K562 (cell line): ENCODE results near the gene CCDC184.

Experiments
- ETV6 ChIP-seq, 3 experiments: fragments of 150-350 bp in 1 of 3; sonication (generic) in 1 of 3; formaldehyde crosslinking in 1 of 3; IDR thresholded peaks; 2 replicates each; pipeline versions ENCODE4 v1.6.1 to v1.8.0; 2014 to 2022; ENCODE audit warnings: borderline replicate concordance in 2 of 3, low read depth in 2 of 3, antibody characterized with exemption in 1 of 3, low read length in 1 of 3, mild to moderate bottlenecking in 1 of 3, missing genetic modification reagents in 1 of 3
- FOXA1 ChIP-seq: fragments of 450-650 bp; IDR thresholded peaks from 2 replicates; pipeline ENCODE4 v1.6.1; 2016; ENCODE audit warnings: mild to moderate bottlenecking, borderline replicate concordance
- FOXK1 ChIP-seq: sonication (generic); formaldehyde crosslinking; IDR thresholded peaks from 2 replicates; pipeline ENCODE4 v1.8.0; 2022; ENCODE audit warnings: missing genetic modification reagents, mild to moderate bottlenecking, borderline replicate concordance
- MTA3 ChIP-seq: fragments of 450-650 bp; formaldehyde crosslinking; IDR thresholded peaks from 2 replicates; pipeline ENCODE4 v1.6.1; 2017; ENCODE audit warnings: mild to moderate bottlenecking, borderline replicate concordance
- POLR2A ChIP-seq: fragments of 450-650 bp; conservative IDR thresholded peaks from 2 replicates; pipeline ENCODE4 v1.6.1; 2016
- RNF219 ChIP-seq: fragments of 250-450 bp; sonication (Bioruptor Pico); IDR thresholded peaks from 2 replicates; pipeline ENCODE4 v1.5.0; 2022; ENCODE audit warnings: mild to moderate bottlenecking
- SIN3A ChIP-seq, 2 experiments: fragments of 150-350 bp in 1 of 2; IDR thresholded peaks; 2 replicates each; pipeline ENCODE4 v1.6.1; 2011 to 2016; ENCODE audit warnings: borderline replicate concordance in 2 of 2, low read depth in 2 of 2, low read length in 2 of 2, mild to moderate bottlenecking in 2 of 2, moderate library complexity in 2 of 2; ENCODE audit not compliant: control insufficient read depth in 1 of 2
- SRF ChIP-seq, 2 experiments: fragments of 250-450, 450-650 bp in 1 of 2; sonication (Bioruptor Pico) in 1 of 2; sonication (generic) in 1 of 2; formaldehyde crosslinking; IDR thresholded peaks; 2 replicates each; pipeline versions ENCODE4 v1.5.0 to v1.5.1; 2020 to 2022; ENCODE audit warnings: mild to moderate bottlenecking in 1 of 2, missing genetic modification reagents in 1 of 2
- ZNF121 ChIP-seq: sonication (generic); formaldehyde crosslinking; conservative IDR thresholded peaks from 2 replicates; pipeline ENCODE4 v1.8.0; 2022; ENCODE audit warnings: missing genetic modification reagents
- ZNF445 ChIP-seq: fragments of 250-450 bp; sonication (Bioruptor Pico); IDR thresholded peaks from 2 replicates; pipeline ENCODE4 v1.4.0; 2020; ENCODE audit warnings: low read depth, mild to moderate bottlenecking, moderate library complexity
- ZNF707 ChIP-seq: fragments of 250-450 bp; sonication (Bioruptor Pico); conservative IDR thresholded peaks from 2 replicates; pipeline ENCODE4 v1.8.0; 2022; ENCODE audit warnings: inconsistent platforms, mild to moderate bottlenecking, moderate library complexity
- TF ChIP-seq, protein P1 (sequence below): sonication (generic); formaldehyde crosslinking; IDR thresholded peaks from 2 replicates; pipeline ENCODE4 v1.9.0; 2022; ENCODE audit warnings: mild to moderate bottlenecking, missing genetic modification reagents

DNA sequence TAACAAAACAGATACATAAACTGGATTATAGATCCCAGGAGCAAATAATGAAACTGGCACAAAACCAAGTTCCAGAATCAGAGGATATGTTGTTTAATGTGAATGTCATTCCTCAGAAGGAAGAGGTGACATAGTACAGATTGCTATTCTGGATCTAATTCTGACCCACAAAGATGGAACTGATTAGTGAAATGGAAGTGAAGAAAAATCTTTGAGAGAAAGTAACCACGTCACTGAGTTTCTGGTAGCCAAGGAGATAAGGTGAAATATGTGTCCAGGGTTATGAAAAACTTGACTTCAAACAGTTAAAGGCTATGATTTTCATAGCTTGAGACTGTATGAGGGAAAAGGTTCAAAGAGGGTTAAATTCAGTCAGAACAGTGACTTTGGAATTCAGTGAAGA, 11.4 kb downstream of the CCDC184 start:
- TF ChIP-seq POLR2A (no peak), ETV6 (IDR thresholded peaks at IDR 0.05; ENCODE audit: borderline replicate concordance in 1 of 2, low read depth in 2 of 2, low read length in 1 of 2) (no peak), ETV6 (CRISPR knock-in tag; IDR thresholded peaks at IDR 0.05; ENCODE audit: borderline replicate concordance) (no peak), SIN3A (IDR thresholded peaks at IDR 0.05; ENCODE audit: borderline replicate concordance in 2 of 2, control insufficient read depth in 1 of 2, low read depth in 2 of 2, low read length in 2 of 2) (no peak), ZNF445 (CRISPR knock-in tag) (no peak), ZNF707 (CRISPR knock-in tag) (no peak), FOXA1 (no peak), FOXK1 (no peak), RNF219 (CRISPR knock-in tag) (no peak), MTA3 (no peak), SRF (CRISPR knock-in tag; IDR thresholded peaks at IDR 0.05) (no peak), ZNF121 (no peak)
- TF ChIP-seq, protein P1, sequence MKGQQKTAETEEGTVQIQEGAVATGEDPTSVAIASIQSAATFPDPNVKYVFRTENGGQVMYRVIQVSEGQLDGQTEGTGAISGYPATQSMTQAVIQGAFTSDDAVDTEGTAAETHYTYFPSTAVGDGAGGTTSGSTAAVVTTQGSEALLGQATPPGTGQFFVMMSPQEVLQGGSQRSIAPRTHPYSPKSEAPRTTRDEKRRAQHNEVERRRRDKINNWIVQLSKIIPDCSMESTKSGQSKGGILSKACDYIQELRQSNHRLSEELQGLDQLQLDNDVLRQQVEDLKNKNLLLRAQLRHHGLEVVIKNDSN (CRISPR knock-in tag): no peak
